GM21360 (cell line): ENCODE results near the gene INTS2.
"Not testable (repeated sequence)": the region's sequence is repeated elsewhere in the genome, so short reads cannot be mapped to it uniquely, and the experiment has no call there.

Source experiments
- ATAC-seq: cut with Tn5 transposase; IDR thresholded peaks from one replicate; pipeline ENCODE4 v1.9.1; 2021; ENCODE audit warnings: mild to moderate bottlenecking, moderate library complexity; ENCODE audit not compliant: unreplicated experiment

Gene INTS2

DNA sequence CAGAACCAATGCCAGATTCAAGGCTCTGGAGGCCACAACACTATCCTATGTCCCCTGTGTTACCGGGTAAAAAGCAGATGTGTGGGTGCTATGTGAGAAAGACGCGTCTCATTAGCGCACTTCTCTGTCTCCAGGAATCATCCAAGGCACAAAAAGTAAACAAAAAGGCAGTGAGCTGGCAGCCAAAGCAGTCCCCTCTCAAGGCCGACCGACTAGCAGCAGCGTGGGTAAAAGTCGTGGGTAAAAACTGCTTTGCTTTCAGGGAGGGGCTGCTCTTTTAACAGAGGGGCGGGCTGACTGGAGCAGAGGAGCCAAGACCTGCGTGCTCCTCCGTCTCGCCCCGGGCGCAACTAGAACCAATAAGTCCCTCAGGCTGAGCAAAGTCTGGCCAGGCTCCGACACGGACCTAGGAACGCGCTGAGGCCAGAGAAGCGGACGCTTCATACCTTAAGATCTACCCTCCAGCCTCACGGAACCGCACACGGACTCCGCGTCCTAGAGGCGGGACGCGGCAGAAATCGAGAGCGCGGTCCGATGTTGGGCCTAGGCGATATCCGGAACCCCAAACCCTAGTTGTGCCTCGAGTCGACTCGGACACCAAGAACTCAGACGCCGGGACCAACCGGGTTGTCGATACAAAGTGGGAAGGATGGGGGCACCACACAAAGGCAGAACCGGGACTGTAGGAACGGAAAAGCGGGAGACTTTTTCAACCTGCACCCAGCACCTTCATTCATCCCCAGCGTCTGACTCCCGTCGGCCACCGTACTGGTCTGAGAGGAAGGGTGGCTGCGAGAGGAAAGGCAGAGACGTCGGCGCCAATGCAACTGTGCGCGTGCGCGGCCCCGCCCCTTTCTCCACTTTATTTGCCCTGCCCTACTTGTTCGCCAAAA lies at the start of gene INTS2:
Gene INTS2, minus strand, starts transcription at position 775 of the 893 bp plus-strand sequence. CDS start 1,338 bp downstream, outside the sequence.
- ATAC-seq = peak; percentile 66

- no peak for ATAC-seq
Observed at GRCh38 chr17:61974115-61974514, 46.3 kb upstream of the INTS2 start.

- no peak for ATAC-seq
Observed at GRCh38 chr17:61972311-61972710, 44.5 kb upstream of the INTS2 start.

DNA sequence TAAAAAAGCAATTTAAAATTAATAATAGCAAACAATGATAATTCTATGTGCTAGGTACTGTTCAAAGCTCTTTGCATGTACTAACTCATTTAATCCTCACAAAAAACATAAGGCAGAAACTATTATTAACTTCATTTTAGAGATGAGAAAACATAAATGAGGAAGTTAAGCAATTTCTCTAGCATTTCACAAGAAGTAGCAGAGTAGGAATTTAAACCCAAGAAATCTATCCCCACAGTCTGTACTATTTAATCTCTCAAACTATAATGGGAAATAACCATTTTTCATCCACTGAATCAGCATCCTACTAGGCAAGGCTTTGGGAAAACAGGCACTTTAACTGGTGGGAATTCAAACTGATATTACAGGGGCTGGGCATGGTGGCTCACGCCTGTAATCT lies 42.2 kb upstream of the INTS2 start:
- ATAC-seq = no peak

DNA sequence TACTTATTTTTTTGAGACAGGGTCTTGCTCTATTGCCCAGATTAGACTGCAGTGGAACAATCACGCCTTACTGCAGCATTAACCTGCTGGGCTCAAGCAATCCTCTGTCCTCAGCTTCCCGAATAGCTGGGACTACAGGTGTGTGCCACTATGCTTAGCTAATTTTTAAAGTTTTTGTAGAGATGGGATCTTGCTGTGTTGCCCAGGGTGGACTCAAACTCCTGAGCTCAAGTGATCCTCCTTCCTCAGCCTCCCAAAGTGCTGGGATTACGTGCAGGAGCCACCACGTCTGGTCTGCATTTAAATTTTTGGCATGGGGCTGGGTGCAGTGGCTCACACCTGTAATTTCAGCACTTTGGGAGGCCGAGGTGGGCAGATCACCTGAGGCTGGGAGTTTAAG lies 41.0 kb upstream of the INTS2 start:
- ATAC-seq = no peak

DNA sequence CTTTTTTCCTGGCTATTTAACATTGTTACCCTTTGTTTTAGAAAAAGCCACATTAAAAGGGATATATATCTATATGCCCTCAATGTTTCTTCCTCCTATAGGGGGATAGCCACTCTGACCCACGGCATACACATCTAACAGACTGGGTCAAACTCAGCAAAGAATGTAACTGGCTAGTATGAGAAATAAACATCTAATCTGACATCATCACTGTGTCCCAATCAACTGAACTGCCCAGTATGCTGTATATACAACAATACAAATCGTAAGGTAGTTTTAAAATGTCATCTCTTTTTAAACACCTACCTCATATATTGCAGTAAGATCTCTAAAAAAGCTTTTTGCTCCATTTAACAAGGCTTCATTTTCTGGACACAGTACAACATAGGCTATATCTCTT lies 39.9 kb upstream of the INTS2 start:
- ATAC-seq = no peak

DNA sequence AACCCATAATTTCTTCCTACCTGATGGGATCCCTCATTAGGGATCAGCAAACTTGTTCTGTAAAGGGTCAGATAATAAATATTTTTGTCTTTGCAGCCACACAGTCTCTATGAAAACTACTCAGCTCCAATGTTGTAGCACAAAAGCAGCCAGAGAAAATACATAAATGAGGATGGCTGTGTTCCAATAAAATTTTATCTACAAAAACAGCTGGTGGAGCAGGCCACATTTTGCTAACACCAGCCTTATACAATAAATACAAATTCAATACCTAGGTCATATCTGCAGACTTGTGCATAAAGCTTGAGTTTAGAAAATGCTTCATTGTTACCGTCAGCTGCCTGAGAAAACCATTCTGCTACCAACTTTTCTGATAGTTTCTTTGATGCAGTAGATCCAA lies 38.4 kb upstream of the INTS2 start:
- ATAC-seq = no peak

GRCh38 chr17:61955619-61956018 lies 27.8 kb upstream of the INTS2 start:
- ATAC-seq = no peak

- no peak for ATAC-seq
Observed at GRCh38 chr17:61947367-61948078, 19.7 kb upstream of the INTS2 start.

- no peak for ATAC-seq
Observed at GRCh38 chr17:61946359-61946758, 18.6 kb upstream of the INTS2 start.

- ATAC-seq = no peak
Observed at GRCh38 chr17:61943117-61943516, 15.3 kb upstream of the INTS2 start.

DNA sequence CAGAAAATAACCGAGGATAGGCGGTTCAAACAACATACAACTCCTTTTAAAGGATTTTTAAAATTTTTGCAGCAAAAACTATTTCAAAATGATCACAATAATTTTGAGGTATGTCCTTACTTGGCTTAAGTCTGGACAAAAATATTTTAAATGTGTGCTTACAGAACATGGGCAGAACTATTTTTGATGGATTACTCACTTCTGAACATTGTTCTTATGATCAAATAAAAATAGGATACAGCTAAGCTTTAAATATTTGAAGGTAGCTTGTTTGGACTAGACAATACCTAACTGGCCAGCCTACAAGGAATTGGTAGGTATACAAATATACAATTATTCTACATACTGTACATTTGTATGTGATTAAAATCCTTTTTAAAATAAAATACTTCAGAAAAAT lies 14.3 kb upstream of the INTS2 start:
- ATAC-seq = no peak

- ATAC-seq = no peak
Observed at GRCh38 chr17:61928101-61928436, 287 bp upstream of the INTS2 start.

DNA sequence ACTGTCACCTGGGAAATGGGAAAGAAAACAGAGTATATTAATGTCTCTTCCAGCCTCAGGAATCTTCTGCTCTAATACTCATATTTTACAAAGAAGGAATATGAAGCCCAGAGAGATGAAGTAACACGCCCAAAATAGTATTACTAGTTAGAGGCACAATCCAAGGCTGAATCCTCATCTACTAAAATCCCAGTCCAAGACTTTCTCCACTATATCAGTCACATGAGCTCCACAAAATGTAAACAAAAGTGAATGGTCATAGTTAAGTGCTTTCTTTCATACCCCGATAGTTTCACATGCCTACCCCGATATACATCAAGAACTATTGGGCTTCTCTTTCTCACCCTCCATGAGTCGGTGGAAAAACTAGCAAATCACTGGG lies 965 bp downstream of the INTS2 start:
- ATAC-seq = peak; percentile 11

DNA sequence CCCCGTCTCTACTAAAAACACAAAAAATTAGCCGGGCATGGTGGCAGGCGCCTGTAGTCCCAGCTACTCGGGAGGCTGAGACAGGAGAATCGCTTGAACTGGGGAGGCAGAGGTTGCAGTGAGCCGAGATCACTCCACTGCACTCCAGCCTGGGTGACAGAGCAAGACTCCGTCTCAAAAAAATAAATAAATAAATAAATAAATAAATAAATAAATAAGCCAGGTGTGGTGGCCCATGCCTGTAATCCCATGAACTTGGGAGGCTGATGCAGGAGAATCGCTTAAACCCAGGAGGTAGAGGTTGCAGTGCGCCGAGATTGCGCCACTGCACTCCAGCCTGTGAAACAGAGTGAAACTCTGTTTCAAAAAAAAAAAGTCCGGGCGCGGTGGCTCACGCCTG lies 12.6 kb downstream of the INTS2 start:
- ATAC-seq = not testable (repeated sequence)

GRCh38 chr17:61908292-61909037 lies 19.3 kb downstream of the INTS2 start:
- no peak for ATAC-seq

- ATAC-seq = no peak
Observed at GRCh38 chr17:61907361-61907760, 20.4 kb downstream of the INTS2 start.

GRCh38 chr17:61904094-61904710 lies 23.6 kb downstream of the INTS2 start:
- no peak for ATAC-seq

- ATAC-seq = no peak
Observed at GRCh38 chr17:61903251-61903650, 24.5 kb downstream of the INTS2 start.

- ATAC-seq = no peak
Observed at GRCh38 chr17:61897548-61898180, 30.1 kb downstream of the INTS2 start.

GRCh38 chr17:61895391-61895790 lies 32.4 kb downstream of the INTS2 start:
- ATAC-seq = no peak
